Endometrium (tissue), 2 donors: ENCODE measurements around the gene LIFR.

Source experiments
- FAIRE-seq: peaks from 2 replicates; lab custom pipeline; 2012; peaks lifted over from hg19 to GRCh38; lab: Jason Lieb, UNC
- donor health status: control.
- donor health status: control.

LIFR gene

GRCh38 chr5:38509185-38509584 is 47.3 kb downstream of the LIFR start:
- no peak for FAIRE-seq

GRCh38 chr5:38506302-38506701 is 50.1 kb downstream of the LIFR start:
- FAIRE-seq: no peak

- FAIRE-seq: no peak
Observed at GRCh38 chr5:38500573-38501260, 55.7 kb downstream of the LIFR start.

GRCh38 chr5:38497946-38498345 is 58.5 kb downstream of the LIFR start:
- FAIRE-seq: no peak

GRCh38 chr5:38494763-38495162 is 61.7 kb downstream of the LIFR start:
- no peak for FAIRE-seq

- FAIRE-seq: no peak
Observed at GRCh38 chr5:38494175-38494574, 62.3 kb downstream of the LIFR start.

GRCh38 chr5:38483805-38484398 is 72.5 kb downstream of the LIFR start:
- FAIRE-seq: no peak

GRCh38 chr5:38479315-38479904 is 77.0 kb downstream of the LIFR start:
- FAIRE-seq: no peak

GRCh38 chr5:38478878-38479277 is 77.6 kb downstream of the LIFR start:
- no peak for FAIRE-seq

GRCh38 chr5:38478166-38478565 is 78.3 kb downstream of the LIFR start:
- no peak for FAIRE-seq

GRCh38 chr5:38473008-38473407 is 83.4 kb downstream of the LIFR start:
- FAIRE-seq: no peak

- no peak for FAIRE-seq
Observed at GRCh38 chr5:38472541-38472940, 83.9 kb downstream of the LIFR start.

- FAIRE-seq: no peak
Observed at GRCh38 chr5:38471709-38472108, 84.7 kb downstream of the LIFR start.

GRCh38 chr5:38469707-38470267 is 86.7 kb downstream of the LIFR start:
- no peak for FAIRE-seq

GRCh38 chr5:38468978-38469706 is 87.3 kb downstream of the LIFR start:
- FAIRE-seq: no peak

- FAIRE-seq: no peak
Observed at GRCh38 chr5:38468202-38468673, 88.2 kb downstream of the LIFR start.

GRCh38 chr5:38467353-38468040 is 88.9 kb downstream of the LIFR start:
- FAIRE-seq: no peak

- no peak for FAIRE-seq
Observed at GRCh38 chr5:38466424-38467189, 89.8 kb downstream of the LIFR start.

GRCh38 chr5:38465702-38466423 is 90.6 kb downstream of the LIFR start:
- no peak for FAIRE-seq

- FAIRE-seq: no peak
Observed at GRCh38 chr5:38465061-38465460, 91.4 kb downstream of the LIFR start.
